Panc1 (cell line): Measurements from ENCODE around the gene COQ10A.

ENCODE experiments used
- POLR2AphosphoS5 ChIP-seq: IDR thresholded peaks from 2 replicates; pipeline ENCODE4 v1.6.1; 2012; ENCODE audit warnings: mild to moderate bottlenecking, low read depth, low read length, moderate library complexity
- SIN3A ChIP-seq: IDR thresholded peaks from 2 replicates; pipeline ENCODE4 v1.6.1; 2012; ENCODE audit warnings: low read depth, mild to moderate bottlenecking, low read length, moderate library complexity, borderline replicate concordance; ENCODE audit not compliant: insufficient read depth
- TCF7L2 ChIP-seq: IDR thresholded peaks from 2 replicates; pipeline ENCODE4 v1.6.1; 2011; ENCODE audit warnings: mild to moderate bottlenecking, low read depth, low read length, inconsistent platforms
- TF ChIP-seq, protein P1 (sequence below): fragments of 450-650 bp; IDR thresholded peaks from 2 replicates; pipeline ENCODE4 v1.5.1; 2017; ENCODE audit warnings: mild to moderate bottlenecking
- TF ChIP-seq, protein P2 (sequence below), 2 experiments: IDR thresholded peaks; 2 replicates each; pipeline ENCODE4 v1.6.1; 2011 to 2012; ENCODE audit warnings: low read depth in 2 of 2, control low read depth in 1 of 2, low read length in 1 of 2, mild to moderate bottlenecking in 1 of 2, moderate library complexity in 1 of 2; ENCODE audit not compliant: insufficient read depth in 1 of 2

DNA sequence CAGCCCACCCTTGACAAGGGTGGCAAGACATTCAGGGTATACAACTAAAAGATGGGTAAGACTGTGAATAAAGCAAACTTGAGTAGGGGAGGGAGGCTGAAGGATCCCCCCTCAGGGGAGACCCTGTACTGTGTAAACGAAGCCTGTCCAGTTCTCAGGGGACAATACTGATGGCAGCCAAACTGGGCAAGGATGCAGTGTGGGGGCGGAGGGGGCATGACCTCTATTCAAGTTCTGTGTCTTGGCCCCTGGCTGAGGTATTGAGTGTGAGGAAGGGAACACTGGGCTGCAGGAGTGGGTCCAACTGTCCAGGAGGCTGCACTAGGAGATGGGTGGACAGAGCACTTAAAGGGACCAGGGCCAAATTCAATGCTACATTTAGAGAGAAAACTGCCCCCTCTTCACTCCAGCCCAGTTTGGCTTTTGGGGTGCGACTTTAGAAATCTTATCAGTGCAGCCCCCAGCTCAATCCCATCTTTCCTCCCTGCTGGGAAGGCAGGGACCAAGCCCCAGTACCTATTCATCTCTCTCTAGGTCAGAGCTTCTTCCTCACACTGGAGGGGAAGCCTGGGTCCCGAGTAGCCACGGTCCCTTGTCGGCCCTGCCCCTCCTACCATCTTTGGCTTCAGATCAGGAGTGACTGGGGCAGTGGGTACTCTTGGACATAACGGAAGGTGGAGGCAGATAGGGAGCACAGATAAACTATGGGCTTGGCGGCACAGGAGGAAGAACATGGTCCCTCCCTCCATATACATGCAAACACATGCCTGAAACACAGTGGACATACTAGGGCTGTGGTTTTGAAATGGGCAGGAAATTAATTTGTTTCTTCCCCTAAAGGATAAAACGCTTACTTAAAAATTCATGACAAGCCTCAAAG lies 25.1 kb upstream of the COQ10A start:
- TF ChIP-seq, protein P1, sequence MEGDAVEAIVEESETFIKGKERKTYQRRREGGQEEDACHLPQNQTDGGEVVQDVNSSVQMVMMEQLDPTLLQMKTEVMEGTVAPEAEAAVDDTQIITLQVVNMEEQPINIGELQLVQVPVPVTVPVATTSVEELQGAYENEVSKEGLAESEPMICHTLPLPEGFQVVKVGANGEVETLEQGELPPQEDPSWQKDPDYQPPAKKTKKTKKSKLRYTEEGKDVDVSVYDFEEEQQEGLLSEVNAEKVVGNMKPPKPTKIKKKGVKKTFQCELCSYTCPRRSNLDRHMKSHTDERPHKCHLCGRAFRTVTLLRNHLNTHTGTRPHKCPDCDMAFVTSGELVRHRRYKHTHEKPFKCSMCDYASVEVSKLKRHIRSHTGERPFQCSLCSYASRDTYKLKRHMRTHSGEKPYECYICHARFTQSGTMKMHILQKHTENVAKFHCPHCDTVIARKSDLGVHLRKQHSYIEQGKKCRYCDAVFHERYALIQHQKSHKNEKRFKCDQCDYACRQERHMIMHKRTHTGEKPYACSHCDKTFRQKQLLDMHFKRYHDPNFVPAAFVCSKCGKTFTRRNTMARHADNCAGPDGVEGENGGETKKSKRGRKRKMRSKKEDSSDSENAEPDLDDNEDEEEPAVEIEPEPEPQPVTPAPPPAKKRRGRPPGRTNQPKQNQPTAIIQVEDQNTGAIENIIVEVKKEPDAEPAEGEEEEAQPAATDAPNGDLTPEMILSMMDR = no peak
- TF ChIP-seq, protein P2, sequence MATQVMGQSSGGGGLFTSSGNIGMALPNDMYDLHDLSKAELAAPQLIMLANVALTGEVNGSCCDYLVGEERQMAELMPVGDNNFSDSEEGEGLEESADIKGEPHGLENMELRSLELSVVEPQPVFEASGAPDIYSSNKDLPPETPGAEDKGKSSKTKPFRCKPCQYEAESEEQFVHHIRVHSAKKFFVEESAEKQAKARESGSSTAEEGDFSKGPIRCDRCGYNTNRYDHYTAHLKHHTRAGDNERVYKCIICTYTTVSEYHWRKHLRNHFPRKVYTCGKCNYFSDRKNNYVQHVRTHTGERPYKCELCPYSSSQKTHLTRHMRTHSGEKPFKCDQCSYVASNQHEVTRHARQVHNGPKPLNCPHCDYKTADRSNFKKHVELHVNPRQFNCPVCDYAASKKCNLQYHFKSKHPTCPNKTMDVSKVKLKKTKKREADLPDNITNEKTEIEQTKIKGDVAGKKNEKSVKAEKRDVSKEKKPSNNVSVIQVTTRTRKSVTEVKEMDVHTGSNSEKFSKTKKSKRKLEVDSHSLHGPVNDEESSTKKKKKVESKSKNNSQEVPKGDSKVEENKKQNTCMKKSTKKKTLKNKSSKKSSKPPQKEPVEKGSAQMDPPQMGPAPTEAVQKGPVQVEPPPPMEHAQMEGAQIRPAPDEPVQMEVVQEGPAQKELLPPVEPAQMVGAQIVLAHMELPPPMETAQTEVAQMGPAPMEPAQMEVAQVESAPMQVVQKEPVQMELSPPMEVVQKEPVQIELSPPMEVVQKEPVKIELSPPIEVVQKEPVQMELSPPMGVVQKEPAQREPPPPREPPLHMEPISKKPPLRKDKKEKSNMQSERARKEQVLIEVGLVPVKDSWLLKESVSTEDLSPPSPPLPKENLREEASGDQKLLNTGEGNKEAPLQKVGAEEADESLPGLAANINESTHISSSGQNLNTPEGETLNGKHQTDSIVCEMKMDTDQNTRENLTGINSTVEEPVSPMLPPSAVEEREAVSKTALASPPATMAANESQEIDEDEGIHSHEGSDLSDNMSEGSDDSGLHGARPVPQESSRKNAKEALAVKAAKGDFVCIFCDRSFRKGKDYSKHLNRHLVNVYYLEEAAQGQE (IDR thresholded peaks at IDR 0.05; ENCODE audit: insufficient read depth in 1 of 2, low read depth in 2 of 2, low read length in 1 of 2) = no peak
- TF ChIP-seq POLR2AphosphoS5 (no peak), TCF7L2 (no peak), SIN3A (no peak)
